Colonic mucosa (tissue), 4 donors: ENCODE data around the gene FAM9A. TPM values are rescaled to one million over a fixed set of nuclear protein-coding genes. Genes with fewer than 3 reads are reported as not detected.

Experiments used
- DNase-seq: peaks from one replicate; pipeline ENCODE4 v3.0.0-alpha.2; 2020
- H3K27ac ChIP-seq: fragments of 200-600 bp; one replicate; pipeline ENCODE4 v1.8.0; 2021
- H3K27me3 ChIP-seq: fragments of 200-600 bp; one replicate; pipeline ENCODE4 v1.8.0; 2021
- H3K36me3 ChIP-seq: fragments of 200-600 bp; one replicate; pipeline ENCODE4 v1.8.0; 2021
- H3K4me1 ChIP-seq: fragments of 200-600 bp; one replicate; pipeline ENCODE4 v1.8.0; 2021; ENCODE audit warnings: mild to moderate bottlenecking
- H3K4me3 ChIP-seq: fragments of 200-600 bp; one replicate; pipeline ENCODE4 v1.8.0; 2021
- H3K9ac ChIP-seq, 2 donors: one replicate each; pipeline ENCODE4 v1.7.0; 2013; ENCODE audit warnings: control low read depth in 2 of 2, low read depth in 2 of 2, low read length in 2 of 2
- H3K9me3 ChIP-seq: fragments of 200-600 bp; one replicate; pipeline ENCODE4 v1.8.0; 2021
- intact Hi-C: fragments of 100-400 bp; cut with DNase I; formaldehyde crosslinking; loops from one replicate; pipeline ENCODE4 v1.14.1; 2022
- total RNA-seq, 2 donors: library from RNA; stranded (reverse); fragmentation: NEBNext Ultra II Directional in 1 of 2; extraction: Animal tissue kit (Norgen Biotek cat#: 25700) in 1 of 2; gene quantifications; one replicate each; pipeline ENCODE4 v1.2.1, GENCODE V29; 2021
- TF ChIP-seq, protein P1 (sequence below): fragments of 200-600 bp; IDR thresholded peaks from one replicate; pipeline ENCODE4 v1.8.0; 2022; ENCODE audit warnings: antibody characterized with exemption, mild to moderate bottlenecking
- donor health status: healthy.
- donor health status: DM: no; HTN: no; CAD: no.
- donor health status: DM: no; HTN: no; CAD: no.

The FAM9A gene
- not detected for total RNA-seq

DNA sequence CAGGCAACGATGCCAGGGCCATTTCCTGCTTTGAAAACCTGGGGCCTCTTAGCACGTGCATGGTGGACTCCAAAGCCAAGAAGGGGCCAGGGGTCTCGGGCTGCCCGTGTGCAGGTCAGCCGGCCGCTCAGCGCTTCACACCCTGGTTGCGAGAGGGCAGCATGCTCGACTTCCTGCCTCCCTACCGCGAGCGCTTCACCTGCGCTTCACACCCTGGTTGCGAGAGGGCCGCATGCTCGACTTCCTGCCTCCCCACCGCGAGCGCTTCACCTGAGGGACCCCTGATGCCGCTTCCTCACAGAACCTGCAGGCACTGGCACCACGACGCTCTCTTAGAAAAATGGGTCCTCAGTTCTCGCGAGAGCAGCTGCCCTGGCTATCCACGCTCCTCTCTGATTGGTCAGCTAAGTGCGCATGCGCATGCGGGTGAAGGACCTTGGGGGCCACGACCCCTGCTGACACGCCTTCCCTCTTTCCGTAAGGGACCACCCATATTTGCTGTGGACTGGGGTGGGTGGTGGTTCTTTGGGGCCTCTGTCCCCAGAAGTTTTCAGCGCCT is at the start of gene FAM9A:
TSS of gene FAM9A (minus strand) at position 343 of the 559 bp plus-strand sequence. CDS start 1,212 bp downstream, outside the sequence.
- no peak within 1 kb of the TSS for H3K27ac ChIP-seq
- H3K4me3 ChIP-seq: no peak within 1 kb of the TSS
- no peaks in the 10 kb centered on the region for H3K27me3 ChIP-seq
- no peaks in the 10 kb centered on the region for H3K9me3 ChIP-seq
- H3K4me1 ChIP-seq: no peaks in the 10 kb centered on the region
- H3K9ac ChIP-seq: no peak within 1 kb of the TSS
- no peaks in the 10 kb centered on the region for H3K36me3 ChIP-seq
- intact Hi-C loops: no loop called here
- no peak for DNase-seq
- TF ChIP-seq, protein P1, sequence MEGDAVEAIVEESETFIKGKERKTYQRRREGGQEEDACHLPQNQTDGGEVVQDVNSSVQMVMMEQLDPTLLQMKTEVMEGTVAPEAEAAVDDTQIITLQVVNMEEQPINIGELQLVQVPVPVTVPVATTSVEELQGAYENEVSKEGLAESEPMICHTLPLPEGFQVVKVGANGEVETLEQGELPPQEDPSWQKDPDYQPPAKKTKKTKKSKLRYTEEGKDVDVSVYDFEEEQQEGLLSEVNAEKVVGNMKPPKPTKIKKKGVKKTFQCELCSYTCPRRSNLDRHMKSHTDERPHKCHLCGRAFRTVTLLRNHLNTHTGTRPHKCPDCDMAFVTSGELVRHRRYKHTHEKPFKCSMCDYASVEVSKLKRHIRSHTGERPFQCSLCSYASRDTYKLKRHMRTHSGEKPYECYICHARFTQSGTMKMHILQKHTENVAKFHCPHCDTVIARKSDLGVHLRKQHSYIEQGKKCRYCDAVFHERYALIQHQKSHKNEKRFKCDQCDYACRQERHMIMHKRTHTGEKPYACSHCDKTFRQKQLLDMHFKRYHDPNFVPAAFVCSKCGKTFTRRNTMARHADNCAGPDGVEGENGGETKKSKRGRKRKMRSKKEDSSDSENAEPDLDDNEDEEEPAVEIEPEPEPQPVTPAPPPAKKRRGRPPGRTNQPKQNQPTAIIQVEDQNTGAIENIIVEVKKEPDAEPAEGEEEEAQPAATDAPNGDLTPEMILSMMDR: no peak

DNA sequence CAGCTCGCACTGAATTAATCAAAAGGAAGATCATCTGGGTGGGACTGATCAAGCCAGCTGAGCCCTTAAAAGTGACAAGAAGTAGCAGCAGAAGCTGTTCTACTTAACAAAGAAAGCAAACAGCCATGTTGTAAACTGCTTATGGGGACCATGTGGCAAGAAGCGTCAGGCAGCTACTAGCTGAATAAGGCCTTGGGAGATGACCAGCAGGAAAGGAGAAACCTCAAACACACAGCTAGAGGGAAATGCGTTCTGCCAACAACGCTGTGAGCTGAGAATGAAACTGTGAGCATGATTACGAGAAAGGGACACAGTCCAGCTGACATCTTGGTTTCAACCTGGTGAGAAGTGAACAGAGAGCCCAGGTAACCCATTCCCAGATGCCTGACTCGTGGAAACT is 49.3 kb upstream of the FAM9A start:
- TF ChIP-seq, protein P1: no peak
- no peaks in the 10 kb centered on the region for H3K27me3 ChIP-seq
- intact Hi-C loops: no loop called here
- no peaks in the 10 kb centered on the region for H3K36me3 ChIP-seq
- no peak overlapping the region for H3K9ac ChIP-seq
- H3K27ac ChIP-seq: no peak overlapping the region
- H3K4me1 ChIP-seq: no peaks in the 10 kb centered on the region
- no peaks in the 10 kb centered on the region for H3K9me3 ChIP-seq
- H3K4me3 ChIP-seq: no peak overlapping the region
- no peak for DNase-seq

- no peak overlapping the region for H3K9ac ChIP-seq
- H3K4me3 ChIP-seq: no peak overlapping the region
- TF ChIP-seq, protein P1: no peak
- no peaks in the 10 kb centered on the region for H3K27me3 ChIP-seq
- no peak overlapping the region for H3K27ac ChIP-seq
- no peak for DNase-seq
- no peaks in the 10 kb centered on the region for H3K36me3 ChIP-seq
- H3K4me1 ChIP-seq: no peaks in the 10 kb centered on the region
- H3K9me3 ChIP-seq: no peaks in the 10 kb centered on the region
- intact Hi-C loops: no loop called here
Observed at GRCh38 chrX:8849945-8850344, 48.8 kb upstream of the FAM9A start.

GRCh38 chrX:8849458-8849857 is 48.3 kb upstream of the FAM9A start:
- H3K9ac ChIP-seq: no peak overlapping the region
- H3K36me3 ChIP-seq: no peaks in the 10 kb centered on the region
- TF ChIP-seq, protein P1: no peak
- no peak overlapping the region for H3K27ac ChIP-seq
- no peak overlapping the region for H3K4me3 ChIP-seq
- intact Hi-C loops: no loop called here
- no peaks in the 10 kb centered on the region for H3K9me3 ChIP-seq
- no peaks in the 10 kb centered on the region for H3K27me3 ChIP-seq
- H3K4me1 ChIP-seq: no peaks in the 10 kb centered on the region
- DNase-seq: no peak

- no peak for DNase-seq
- H3K4me1 ChIP-seq: no peaks in the 10 kb centered on the region
- intact Hi-C loops: no loop called here
- H3K27ac ChIP-seq: no peak overlapping the region
- H3K9ac ChIP-seq: no peak overlapping the region
- no peaks in the 10 kb centered on the region for H3K9me3 ChIP-seq
- no peaks in the 10 kb centered on the region for H3K36me3 ChIP-seq
- no peaks in the 10 kb centered on the region for H3K27me3 ChIP-seq
- H3K4me3 ChIP-seq: no peak overlapping the region
- TF ChIP-seq, protein P1: no peak
Observed at GRCh38 chrX:8848911-8849310, 47.7 kb upstream of the FAM9A start.
